GM21526 (cell line): Measurements from ENCODE around the gene UBD.
A peak's percentile ranks its signal among the peaks of the same experiment; 100 is the strongest.

Experiments used
- ATAC-seq: cut with Tn5 transposase; IDR thresholded peaks from one replicate; pipeline ENCODE4 v1.9.1; 2021; ENCODE audit warnings: moderate library complexity; ENCODE audit not compliant: unreplicated experiment, low FRiP score

UBD gene

GRCh38 chr6:29524044-29524443, 35.5 kb downstream of the UBD start:
- ATAC-seq = no peak

GRCh38 chr6:29522227-29522626, 37.3 kb downstream of the UBD start:
- ATAC-seq = no peak

- ATAC-seq = no peak
These were observed 38.4 kb downstream of the UBD start for GRCh38 chr6:29521006-29521680.

GRCh38 chr6:29520232-29520631, 39.3 kb downstream of the UBD start:
- ATAC-seq = no peak

GRCh38 chr6:29519291-29520010, 40.1 kb downstream of the UBD start:
- ATAC-seq = no peak

DNA sequence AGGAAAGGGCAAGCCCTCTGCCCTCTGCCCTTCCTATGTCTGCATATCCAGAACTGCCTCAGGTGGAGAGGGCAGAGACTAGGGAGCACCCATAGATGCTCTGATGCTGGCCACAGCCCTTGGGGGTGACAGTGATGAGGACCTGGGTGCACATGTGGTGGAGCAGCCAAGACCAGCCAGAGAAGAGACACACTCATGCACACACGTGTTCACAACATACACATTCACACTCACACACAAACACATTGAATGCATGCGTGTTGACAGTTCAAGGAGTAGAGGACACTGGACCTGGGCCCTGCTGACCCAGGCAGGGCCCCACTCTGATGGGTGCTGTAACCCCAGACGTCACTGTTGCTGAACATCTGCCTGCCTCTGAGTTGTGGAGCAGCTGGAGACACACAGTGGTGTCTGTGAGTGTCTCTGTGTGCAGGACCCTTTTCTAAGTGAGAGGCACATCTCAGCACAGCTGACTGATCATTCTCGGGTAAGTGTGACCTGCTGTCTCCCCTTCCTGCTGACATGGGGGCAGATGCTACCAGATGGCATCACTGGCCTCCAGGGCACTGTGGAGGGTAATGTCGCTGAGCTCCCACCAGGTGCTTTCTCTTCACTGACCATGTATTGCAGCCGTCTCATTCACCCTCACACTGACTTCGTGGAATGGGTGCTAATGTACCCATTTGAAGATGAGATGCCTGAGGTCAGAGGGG, 41.6 kb downstream of the UBD start:
- no peak for ATAC-seq

GRCh38 chr6:29517245-29517644, 42.3 kb downstream of the UBD start:
- ATAC-seq = no peak

- no peak for ATAC-seq
These were observed 43.4 kb downstream of the UBD start for GRCh38 chr6:29516108-29516507.

- ATAC-seq = no peak
These were observed 48.7 kb downstream of the UBD start for GRCh38 chr6:29510746-29511300.

DNA sequence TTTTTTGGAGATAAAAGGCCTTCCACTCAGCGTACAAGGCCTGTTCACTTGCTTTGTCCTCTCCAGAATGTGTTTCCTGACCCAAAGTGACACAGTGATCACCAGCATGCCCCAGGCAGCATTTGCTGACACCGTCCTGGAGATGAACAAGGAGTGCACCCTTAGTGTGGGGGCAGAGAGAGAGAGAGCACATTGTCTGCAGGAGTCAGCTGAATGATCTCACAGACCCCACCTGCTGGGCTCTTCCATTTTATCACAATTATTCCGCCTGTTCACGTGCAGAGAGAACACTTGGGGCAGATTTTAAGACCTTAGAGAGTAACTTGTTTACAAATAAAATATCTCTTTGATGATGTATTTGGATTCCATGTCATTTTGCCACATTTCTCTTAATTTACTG, 49.3 kb downstream of the UBD start:
- no peak for ATAC-seq

- ATAC-seq = no peak
These were observed 49.8 kb downstream of the UBD start for GRCh38 chr6:29509711-29510110.

DNA sequence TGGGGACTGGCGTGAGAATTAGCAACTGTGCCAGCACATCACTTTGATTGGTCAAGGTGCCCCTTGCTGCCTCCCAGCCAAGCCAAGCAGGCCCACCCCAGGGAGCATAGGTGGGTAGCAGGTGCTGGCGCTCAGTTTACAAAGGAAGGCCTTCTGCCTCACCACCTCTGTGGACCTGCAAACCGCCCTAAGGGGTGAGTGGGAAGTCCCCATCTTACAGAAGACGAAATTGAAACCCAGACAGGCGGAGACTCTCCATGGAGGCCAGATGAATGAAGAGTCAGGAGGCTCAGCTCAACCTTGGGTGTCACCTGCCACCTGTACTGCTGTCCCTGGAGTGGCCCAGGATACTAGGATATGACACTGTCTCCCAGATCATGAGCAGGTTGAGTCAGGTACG, 50.3 kb downstream of the UBD start:
- peak; percentile 72 for ATAC-seq

DNA sequence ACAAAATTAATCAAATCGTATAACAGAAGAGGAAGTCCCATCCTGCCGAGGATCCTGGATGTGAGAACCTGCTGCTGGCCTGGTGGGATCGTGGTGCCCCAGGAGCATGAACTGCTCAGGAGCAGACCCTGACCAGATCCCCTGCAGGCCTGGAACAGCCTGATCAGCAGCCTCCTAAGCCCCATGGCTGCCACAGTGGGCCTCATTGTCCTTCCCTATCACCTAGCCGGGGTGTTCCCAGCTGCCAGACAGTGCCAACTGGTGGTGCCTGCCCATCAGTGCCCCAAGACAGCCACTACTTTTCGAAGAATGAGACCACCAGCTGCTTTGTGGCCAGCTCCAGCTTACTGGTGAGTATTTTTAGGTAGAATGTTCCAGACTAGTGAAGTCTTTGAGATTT, 52.2 kb downstream of the UBD start:
- no peak for ATAC-seq

DNA sequence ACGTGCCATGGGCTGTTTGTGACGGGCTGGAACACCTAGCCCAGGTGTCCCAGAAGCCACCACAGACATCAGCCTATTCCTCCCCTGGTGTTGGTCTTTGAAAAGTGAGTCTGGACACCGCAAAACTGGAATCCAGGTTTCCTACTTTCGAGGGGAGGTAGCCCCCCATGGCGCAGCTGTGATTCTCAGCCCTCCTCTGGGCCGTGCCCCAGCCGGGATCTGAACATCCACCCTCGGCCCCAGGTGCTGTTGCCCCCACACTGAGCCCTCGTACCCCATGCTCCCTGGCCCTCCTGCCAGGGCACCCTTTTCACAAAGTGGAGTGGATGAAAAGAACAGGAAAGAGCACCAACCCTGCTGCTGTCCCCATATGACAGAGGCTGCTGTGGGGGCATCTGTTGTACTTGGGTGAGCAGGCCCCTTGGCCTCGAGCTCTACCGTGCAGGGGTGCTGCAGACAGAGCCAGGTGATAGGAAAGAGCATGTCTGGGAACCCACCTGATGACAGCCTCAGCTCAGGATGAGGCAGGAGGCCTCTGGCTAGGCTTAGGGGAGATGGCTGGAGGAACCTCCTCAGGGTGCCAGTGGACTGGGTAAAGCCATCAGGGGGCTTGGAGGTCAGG, 53.0 kb downstream of the UBD start:
- ATAC-seq = no peak

GRCh38 chr6:29505808-29506207, 53.7 kb downstream of the UBD start:
- ATAC-seq = no peak
